ENCODE data around the gene SLC2A9.
"Not testable (repeated sequence)": the region's sequence is repeated elsewhere in the genome, so short reads cannot be mapped to it uniquely, and the experiment has no call there.

Gene SLC2A9

DNA sequence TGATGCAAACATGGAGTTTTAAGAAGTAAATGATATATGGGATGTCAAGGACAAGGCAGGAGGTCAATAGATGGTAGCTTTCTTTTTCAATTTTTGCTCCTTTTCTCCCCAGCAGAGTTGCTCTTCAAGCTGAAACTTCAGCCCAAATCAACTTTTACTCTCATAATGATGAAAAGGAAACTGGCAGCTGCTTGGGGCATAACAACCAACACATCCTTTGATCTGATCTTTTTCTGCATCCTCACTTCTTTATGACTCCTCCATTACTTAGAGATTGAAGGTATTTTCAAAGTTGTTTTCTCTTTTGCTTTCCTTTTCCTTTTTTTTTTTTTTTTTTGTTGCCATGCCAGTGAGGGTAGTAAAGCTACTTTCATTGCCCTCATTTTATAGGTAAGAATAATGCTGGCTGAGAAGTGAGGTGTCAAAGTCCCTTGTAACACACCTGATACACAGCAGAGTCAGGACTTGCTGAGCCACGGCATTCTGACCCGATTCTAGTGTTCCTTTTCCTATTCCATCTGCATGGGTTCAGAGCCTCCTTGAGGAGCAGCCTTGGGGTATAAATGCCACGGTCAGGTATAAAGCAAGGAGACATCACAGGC lies 26.9 kb downstream of the SLC2A9 start:
- no peak for DNase-seq

DNA sequence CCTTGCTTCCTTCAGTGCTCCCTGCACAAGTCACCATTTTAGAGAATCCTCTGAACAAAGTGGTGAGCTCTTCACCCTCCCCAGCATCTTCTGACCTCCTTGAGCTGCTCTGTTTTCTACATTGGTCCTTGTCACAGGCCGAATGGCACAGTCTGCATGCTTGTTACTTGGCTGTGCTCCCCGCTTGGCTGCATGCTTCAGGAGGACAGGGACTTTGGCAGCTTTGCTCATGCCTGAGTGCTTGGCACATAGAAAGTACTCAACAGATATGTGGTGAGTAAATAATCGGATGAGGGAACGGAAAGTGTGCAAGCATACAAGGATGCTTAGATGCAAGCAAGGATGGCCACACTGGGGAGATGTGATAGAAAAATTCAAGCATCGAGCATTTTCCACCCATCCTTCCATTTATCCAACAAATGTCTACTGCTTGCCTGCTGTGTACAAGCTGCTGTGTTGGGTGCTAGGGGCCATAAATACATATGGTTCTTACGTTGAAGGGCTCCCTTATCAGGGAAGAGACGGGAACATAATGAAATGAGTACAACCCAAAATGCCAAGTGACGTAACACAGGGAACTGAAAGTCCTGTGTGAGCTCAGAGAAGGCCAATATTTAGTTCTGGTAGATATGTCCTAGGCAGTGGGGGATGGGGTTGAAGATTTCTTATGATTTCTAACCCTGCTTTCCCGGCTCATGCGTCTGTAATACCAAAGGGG lies 31.2 kb downstream of the SLC2A9 start:
- no peak for DNase-seq

DNA sequence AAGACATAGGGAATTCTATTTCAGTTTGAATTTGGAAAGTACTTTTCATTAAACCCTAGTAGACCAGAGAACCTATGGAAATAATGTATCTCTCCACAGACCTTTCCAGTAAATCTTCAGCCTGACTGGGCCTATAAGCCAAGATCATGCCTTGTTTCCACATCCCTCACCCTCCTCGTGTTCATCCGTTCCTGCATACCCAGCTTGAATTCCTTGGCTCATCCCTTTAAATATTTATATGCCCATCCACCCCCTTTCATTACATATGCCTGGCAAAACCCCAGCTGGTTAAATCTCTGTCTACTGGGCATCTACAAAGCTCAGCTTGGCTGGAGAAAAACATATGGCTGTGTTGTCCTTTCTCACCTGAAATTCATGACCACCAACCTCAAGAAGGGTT lies 32.4 kb downstream of the SLC2A9 start:
- DNase-seq, result no peak

DNA sequence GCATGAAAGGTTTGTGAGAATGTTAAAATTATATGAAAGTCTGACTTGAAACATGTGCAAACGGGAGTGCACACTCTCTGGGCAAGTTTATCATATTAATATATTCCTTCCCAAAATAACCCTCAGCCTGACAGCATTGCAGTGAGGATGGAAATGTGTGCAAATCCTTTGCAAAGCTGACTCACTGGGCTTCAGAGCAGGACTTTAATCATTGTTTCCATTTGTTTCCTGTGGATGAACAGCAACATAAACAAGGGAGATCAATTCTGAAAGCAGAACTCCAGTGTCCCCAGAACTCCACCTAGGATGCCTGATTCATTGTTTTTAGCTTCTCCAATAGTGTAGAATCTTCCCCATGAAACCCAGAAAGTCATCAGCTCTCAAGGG lies 32.9 kb downstream of the SLC2A9 start:
- DNase-seq, result no peak

DNA sequence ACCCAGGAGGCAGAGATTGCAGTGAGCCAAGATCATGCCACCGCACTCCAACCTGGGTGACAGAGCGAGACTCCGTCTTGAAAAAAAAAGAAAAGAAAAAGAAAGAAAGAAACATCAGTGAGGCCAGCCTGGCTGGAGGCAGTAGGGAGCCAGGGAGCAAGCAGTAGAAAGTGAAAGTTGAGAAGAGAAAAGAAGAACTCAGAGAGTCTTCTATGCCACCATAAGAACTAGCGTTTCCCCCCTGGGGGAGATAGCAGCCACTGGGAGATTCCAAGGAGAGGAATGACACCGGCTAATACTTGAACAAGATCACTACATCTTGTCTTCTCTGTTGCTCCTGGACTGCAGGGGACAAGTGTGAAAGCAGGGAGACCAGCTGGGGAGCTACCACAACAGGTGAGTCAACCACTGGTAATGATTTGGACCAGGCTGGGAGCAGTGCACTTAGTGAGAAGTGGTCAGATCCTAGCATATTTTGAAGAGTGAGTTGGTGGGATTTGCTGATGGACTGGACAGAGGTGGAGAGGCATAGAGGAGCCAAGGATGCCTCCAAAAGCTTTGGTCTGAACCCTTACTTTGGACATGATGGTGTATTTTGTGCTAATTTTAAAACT lies 33.4 kb downstream of the SLC2A9 start:
- DNase-seq, result no peak

DNA sequence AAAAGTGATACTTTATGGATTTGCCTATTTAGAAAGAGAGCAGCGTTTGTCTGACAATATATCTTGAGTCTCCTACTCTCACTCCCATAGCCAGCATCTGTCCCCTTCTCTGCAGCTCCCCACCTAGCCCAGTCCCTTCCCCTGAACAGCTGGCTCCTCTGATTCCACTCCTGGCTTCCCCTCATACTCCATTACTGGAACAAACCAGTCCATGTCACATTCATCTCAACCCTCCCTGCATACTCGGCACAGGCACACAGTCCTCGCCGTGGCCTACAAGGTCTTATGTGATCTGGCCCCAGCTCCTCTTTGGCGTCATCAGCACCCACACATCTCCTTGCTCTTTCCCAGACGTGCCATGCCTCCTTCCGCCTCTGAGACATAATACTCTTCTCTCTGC lies 36.7 kb downstream of the SLC2A9 start:
- no peak for DNase-seq

DNA sequence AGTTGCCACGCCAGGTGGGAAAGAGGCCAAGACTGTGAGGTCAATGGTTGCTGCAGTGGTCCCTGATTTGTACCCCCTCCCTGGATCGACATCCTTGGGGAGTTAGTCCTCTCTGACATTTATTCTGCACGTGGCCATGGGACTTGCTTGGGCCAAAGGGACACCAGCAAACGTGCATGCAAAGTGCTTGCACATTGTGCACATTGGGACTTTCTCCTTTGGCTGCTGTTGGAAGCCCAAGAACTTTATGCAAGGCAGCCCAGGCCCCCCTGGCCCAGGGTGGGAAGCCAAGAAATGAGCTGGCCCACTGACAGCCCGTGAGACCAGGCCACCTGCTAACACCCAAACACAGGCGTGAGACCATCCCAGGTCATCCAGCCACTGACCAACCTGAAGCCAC lies 38.1 kb downstream of the SLC2A9 start:
- DNase-seq, result no peak

DNA sequence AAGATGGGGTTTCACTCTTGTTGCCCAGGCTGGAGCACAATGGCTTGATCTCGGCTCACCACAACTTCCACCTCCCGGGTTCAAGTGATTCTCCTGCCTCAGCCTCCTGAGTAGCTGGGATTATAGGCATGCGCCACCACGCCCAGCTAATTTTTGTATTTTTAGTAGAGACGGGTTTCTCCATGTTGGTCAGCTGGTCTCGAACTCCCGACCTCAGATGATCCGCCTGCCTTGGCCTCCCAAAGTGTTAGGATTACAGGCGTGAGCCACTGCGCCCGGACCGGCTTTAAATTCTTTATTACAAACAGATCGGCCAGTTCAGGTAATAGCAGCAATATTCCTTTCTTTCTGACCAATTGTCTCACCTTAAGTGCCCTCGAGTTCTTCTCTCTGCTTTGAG lies 39.4 kb downstream of the SLC2A9 start:
- not testable (repeated sequence) for DNase-seq

DNA sequence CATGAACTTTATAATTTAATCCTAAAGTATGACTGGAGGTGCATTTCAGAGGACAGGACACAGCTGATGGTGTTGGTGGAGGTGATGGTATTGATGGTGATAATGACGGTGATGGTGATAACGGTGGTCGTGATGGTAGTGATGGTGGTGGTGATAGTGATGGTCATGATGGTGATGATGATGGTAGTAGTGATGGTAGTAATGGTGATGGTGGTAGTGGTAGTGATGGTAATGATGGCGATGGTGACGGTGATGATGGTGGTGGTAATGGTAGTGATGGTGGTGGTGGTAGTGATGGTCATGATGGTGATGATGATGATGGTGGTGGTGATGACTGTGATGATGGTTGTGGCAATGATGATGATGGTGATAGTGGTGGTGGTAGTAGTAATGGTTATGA lies 40.4 kb downstream of the SLC2A9 start:
- no peak for DNase-seq

DNA sequence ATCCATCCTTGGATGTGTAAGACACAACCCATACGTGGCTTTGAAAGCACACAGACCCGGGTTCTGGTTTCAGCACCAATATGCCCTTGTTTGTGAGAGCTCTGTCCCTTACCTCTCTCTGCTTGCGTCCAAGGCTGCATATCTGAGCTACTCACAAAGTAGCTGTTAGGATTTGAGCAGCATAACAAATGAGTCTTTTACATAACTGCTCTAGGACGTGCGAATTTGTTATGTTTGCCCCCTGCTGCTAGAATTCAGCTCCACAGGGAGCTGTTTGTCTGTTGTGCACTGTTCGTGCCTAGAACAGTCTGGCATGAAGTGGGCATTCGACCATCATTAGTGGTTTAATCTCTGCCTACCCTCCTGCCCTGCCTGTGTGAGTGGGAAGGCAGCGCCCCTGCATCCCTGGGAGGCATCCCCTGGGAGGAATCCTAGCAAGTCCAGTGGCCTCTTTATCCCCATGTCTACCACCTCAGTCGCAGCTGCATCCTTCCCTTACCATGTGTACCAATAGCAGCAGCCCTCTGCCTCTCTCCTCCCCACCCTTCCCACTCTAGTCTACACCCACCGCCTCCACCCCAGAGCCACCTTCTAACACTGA lies 42.1 kb downstream of the SLC2A9 start:
- DNase-seq, result no peak

DNA sequence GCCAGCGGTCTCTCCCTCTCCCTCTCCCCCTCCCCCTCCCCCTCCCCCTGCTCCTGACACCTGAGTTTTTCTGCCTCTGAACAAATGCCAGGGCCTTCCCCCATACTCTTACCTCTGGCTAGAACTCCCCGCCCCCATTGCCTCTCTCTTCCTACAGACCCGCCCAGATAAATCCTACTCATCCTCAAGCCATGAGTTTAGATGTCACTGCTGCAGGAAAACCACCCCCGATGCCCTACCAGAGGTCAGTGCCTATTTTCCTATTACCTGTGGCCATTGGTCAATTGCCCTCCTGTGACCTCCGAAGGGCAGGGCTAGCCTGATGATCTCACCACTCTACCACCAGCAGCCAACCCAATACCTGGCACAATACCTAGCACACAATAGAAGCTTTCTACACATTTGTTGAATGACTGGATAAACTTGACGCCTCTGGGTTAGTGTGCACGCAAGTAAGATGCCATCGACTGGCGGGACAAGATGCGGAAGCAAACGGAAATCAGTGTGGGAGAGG lies 43.7 kb downstream of the SLC2A9 start:
- DNase-seq, result no peak

DNA sequence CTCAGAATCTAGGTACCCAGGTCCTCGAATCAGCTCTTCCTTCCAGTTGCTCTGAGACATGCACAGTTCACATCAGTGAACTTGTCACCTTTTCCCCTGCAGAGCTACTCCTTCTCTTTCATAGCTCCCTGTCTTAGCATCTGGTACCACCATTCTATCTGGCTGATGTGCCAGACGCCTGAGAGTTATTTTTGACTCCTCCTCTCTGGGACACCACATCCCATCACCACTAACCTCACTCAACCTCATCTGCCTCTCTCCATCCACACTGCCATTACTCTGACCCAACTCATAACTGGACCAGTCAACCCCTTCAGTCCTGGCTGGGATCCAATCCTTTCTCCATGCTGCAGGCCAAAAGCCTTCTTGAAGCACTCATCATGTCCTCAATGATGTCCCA lies 44.5 kb downstream of the SLC2A9 start:
- no peak for DNase-seq

DNA sequence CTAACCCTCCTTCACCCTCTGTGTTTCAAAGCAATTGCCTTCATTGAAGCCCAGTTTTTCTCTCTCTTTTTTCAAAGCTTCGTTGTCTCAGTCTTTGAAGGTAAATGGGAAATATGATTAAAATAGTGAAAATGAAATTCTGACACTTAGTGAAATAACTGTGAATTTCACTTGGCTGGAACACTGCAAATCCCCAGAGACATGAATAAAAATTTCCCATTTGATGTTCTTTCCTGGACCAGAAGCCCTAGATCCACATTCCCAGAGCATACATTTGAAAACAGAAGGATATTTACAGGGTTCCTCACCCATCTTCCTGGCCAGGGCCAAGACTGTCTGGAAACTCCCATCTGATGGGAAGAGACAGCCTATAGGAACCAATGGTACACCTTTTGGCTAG lies 45.0 kb downstream of the SLC2A9 start:
- DNase-seq, result no peak

DNA sequence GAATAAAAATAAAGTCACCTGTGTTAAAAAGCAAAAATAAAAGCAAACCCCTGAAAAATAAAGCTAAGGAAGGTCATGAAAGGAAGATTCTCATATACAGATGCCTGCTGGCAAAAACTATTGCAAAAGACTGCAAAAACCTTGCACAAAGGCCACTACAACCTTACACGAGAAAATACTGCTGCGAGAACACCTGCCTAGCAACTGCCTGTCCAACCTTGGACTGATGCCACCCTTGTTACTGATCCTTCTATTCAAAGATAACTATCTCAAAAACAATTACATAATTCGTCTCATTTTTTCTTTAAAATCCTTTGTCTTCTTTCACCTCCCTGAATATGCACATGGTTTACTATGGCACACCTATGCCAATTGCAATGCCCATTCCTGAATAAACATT lies 49.6 kb downstream of the SLC2A9 start:
- DNase-seq, result no peak

DNA sequence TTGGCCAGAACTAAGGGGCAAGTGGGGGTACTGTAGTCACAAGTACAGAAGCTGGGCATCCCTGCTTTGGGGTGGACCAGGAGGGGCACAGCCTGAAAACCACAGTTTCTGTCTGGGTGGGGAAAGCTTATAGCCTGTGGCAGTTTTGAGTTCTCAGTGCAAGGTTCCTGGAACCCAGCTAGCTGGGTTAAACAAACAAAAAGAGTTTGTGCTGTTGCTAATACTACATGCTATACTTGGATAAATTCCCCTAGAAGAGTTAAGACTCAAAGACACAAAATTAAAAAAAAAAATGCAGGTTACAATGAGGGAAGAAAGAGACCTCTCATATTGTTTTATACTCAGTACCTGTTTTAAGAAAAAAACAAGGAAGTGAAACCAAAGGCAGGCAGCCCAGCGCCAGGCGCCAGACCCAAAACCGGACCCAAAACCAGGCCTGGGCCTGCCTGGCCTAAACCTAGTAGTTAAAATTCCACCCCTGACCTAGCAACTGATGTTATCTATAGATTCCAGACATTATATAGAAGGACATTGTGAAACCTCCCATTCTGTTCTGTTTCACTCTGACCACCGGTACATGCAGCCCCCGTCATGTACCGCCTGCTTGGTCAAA lies 50.8 kb downstream of the SLC2A9 start:
- DNase-seq, result no peak

DNA sequence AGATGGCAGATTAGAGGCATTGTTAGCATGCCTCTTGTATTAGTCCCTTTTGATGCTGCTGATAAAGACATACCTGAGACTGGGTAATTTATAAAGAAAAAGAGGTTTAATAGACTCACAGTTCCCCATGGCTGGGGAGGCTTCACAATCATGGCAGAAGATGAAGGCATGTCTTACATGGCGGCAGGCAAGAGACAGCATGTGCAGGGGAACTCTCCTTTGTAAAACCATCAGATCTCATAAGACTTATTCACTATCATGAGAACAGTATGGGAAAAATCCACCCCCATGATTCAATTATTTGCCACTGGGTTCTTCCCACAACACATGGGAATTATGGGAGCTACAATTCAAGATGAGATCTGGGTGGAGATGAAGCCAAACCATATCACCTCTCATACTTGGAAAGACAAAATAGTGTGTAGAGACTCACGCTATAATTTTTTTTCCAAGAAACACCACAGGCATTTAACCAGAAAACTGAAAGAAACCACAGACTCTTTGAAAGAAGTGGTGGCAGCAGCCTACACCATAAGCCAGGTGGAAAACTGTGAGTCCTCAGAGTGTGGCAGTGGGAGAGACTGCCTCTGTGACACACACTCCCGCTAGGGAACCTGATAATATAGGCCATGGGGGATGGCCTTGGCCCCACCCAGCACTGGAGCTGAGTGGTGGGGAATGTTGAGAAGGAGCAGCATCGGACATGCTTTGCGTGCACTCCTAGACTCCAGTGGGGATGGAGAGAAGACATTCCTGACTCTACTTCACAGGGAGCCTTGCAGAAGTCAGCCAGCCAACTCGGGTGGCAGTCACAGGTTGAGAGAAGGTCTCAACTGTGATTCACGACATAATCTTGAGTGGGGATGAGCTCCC lies 51.5 kb downstream of the SLC2A9 start:
- DNase-seq, result no peak

DNA sequence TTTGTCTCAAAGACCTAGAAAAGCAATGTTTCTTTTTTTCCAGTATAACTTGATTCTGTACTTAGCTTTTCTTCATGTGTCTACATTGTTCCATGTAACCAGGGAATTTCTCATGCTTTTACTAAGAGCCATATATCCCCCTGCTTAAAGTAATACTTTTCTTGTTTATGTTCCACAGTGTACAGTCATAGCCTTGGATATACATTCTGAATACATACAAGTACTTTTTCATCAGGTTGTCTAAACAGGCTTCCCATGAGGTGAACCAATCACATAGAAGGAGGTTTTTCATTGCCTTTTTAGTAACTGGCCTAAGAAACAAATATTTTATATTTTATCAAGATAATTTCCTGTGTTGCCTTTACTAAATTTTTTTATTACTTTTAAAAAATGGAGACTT lies 52.8 kb downstream of the SLC2A9 start:
- DNase-seq, result no peak

DNA sequence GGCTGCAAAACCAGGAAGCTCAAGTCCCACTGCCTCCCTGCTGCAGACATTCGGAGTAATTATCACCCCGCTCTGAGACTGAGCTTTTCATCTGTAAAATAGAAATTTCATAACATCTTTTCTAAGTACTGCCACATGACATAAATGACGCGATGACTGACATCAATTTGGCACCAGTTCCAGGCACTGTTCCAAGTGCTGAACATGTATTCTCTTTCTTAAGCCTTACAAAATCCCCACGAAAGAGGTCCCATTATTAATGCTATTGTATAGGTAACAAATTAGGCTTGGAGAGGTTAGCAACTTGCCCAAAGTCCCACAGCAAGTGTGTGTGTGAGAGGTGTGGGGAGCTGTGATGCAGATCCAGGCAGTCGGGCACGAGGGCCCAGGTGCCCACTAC lies 56.4 kb downstream of the SLC2A9 start:
- DNase-seq, result no peak

DNA sequence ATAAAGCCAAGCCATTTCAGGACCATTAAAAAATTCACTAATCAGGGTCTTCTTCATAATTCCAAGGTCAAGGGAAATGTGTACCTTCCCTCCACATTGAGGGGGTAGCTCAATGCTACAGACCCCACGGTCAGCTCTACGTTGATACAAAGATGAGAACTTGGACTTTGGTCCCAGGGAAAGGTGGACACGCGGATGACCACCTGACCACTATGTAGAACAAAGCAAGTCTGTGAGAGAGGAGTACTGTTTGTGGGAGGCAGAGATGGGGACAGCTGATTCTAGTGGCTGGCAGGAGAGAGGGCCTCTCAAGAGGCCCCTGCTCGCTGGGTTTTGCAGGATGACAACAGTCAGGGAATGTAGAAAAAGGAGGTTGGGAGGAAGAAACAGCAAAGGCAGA lies 58.0 kb downstream of the SLC2A9 start:
- DNase-seq, result no peak

DNA sequence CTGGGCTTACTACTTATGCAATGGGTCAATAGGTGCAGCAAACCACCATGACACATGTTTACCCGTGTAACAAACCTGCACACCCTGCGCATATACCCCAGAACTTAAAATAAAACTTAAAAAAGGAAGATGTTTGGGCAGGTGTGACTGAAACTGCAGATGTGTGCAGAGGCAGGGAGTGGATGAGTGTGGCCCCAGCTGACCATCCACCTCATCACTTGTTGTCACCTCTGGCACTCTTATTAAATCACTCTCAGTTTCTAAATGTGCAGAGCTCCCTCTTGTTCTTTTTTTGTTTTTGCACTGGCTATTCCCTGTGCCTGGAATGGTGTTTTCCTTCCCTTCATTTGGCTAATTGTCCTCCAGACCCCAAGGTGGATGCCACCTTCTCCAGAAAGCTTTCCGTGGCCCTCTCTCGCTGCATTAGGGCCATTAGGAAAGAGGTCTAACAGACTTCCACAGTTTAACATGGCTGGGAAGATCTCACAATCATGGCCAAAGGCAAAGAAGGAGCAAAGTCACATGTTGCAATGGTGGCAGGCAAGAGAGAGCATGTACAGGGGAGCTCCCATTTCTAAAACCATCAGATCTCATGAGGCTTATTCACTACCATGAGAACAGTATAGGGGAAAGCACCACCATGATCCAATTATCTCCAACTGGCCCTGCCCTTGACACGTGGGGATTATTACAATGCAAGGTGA lies 58.5 kb downstream of the SLC2A9 start:
- DNase-seq, result no peak

DNA sequence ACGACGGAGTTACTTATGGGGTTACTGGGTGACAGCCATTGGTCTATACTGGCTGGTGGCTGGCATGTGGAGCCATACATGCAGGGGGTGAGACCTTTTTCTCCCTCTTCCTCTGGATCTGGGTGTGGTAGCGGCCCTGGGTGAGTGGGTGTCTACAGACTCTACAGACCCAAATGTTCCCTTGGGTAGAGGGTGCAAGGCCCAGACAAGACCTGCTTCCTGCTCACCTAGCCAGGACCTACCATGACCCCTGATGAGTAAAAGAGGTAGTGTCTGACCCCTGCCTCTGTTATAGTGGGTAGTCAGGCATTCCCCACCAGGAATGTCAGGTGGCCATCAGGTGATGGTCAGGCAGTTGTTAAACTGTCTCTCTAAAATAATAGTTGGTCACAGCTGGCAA lies 66.8 kb downstream of the SLC2A9 start:
- no peak for DNase-seq

DNA sequence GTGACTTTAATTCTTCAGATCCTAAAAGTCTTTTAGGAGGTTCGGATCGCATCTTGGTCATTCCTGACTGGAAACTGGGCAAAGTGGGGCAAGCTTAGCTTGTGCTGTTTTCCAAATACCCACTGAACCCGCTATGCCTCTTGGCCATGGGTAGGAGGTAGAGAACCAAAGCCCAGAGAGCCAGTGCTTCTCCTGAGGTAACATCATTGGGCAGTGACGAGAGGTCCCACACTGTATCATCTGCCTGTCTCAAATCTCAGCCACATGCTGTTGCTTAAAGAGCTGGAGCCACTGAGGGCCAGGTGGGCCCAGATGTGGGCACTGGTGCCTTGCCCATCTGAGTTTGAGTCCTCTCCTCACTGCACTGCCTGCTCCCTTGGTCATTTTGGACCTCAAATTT lies 68.2 kb downstream of the SLC2A9 start:
- DNase-seq, result no peak

Data from CD4-positive, alpha-beta T cell treated with Interleukin-17A for 4 hours (primary cell).